Vagina (tissue), 2 donors: ENCODE measurements around the gene TPST2.

ENCODE experiments used
- POLR2A ChIP-seq, 2 donors: fragments of 450-650 bp; IDR thresholded peaks; one replicate each; pipeline ENCODE4 v1.6.1; 2017; ENCODE audit warnings: antibody characterized with exemption in 2 of 2, mild to moderate bottlenecking in 2 of 2, moderate library complexity in 2 of 2
- TF ChIP-seq, protein P1 (sequence below), 3 experiments: fragments of 450-650 bp in 2 of 3; fragments of 200-600 bp in 1 of 3; sonication (generic) in 1 of 3; IDR thresholded peaks; one replicate each; pipeline ENCODE4 v1.5.1; 2017 to 2019; ENCODE audit warnings: antibody characterized with exemption in 3 of 3, mild to moderate bottlenecking in 2 of 3, moderate library complexity in 2 of 3

DNA sequence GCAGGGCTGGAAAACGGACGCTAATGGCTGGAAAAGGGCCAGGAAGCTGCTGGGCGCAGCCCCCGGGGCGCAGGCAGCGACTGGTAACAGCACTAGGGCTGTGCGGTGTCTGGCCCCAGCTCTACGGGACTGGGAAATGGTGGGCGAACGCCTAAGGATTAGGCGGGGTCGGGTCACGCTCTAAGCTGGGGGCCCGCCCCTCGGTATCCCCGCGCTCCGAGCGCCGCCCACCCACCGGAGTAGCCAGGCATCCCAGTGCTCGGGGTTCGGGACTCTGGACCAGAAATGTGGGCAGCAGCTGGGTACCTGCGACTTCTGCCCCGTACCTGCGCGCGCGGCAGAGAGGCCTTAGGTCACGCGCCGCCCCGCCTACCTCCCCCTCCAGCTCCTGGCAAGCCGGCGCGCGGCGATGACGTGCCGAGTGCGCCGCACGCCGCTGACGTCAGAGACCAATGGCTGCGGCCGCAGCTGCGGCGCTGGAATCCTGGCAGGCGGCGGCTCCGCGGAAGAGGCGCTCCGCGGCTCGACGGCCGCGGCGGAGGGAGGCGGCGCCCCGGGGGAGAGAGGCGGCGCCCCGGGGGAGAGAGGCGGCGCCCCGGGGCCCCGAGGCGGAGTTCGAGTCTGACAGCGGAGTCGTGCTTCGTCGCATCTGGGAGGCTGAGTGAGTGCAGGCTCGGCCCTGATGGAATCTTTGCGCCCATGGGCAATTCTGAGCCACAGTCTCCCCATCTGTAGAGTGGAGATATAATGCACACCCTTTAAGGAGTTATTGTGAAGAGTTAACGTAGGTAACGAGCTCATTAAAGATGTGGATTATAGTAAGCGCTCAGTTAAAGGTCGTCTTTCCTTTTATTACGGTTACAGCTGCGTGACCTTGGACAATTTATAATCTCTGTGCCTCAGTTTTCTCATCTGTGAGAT, 106.2 kb downstream of the TPST2 start, which contains the start of the genes HPS4 and SRRD:
- TF ChIP-seq, protein P1, sequence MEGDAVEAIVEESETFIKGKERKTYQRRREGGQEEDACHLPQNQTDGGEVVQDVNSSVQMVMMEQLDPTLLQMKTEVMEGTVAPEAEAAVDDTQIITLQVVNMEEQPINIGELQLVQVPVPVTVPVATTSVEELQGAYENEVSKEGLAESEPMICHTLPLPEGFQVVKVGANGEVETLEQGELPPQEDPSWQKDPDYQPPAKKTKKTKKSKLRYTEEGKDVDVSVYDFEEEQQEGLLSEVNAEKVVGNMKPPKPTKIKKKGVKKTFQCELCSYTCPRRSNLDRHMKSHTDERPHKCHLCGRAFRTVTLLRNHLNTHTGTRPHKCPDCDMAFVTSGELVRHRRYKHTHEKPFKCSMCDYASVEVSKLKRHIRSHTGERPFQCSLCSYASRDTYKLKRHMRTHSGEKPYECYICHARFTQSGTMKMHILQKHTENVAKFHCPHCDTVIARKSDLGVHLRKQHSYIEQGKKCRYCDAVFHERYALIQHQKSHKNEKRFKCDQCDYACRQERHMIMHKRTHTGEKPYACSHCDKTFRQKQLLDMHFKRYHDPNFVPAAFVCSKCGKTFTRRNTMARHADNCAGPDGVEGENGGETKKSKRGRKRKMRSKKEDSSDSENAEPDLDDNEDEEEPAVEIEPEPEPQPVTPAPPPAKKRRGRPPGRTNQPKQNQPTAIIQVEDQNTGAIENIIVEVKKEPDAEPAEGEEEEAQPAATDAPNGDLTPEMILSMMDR (IDR thresholded peaks at IDR 0.05), result peak in 1 of 3 experiments; percentile 28
- TF ChIP-seq POLR2A (IDR thresholded peaks at IDR 0.05), result peak in 1 of 2 donors; percentile 84
